GDM1 (cell line): ENCODE data around the gene HACD4.
A peak's percentile ranks its signal among the peaks of the same experiment; 100 is the strongest.
"Not testable (repeated sequence)": the region's sequence is repeated elsewhere in the genome, so short reads cannot be mapped to it uniquely, and the experiment has no call there.

Experiments
- DNase-seq: peaks from one replicate; lab custom pipeline; 2025; lab: John Stamatoyannopoulos, UW

The HACD4 gene

GRCh38 chr9:21016701-21017491 lies 14.5 kb downstream of the HACD4 start:
- no peak for DNase-seq

- no peak for DNase-seq
These were observed 15.4 kb downstream of the HACD4 start for GRCh38 chr9:21015995-21016394.

GRCh38 chr9:21015129-21015815 lies 16.2 kb downstream of the HACD4 start:
- no peak for DNase-seq

- no peak for DNase-seq
These were observed 29.4 kb downstream of the HACD4 start for GRCh38 chr9:21002040-21002439.

- DNase-seq = no peak
These were observed 29.9 kb downstream of the HACD4 start for GRCh38 chr9:21001581-21001980.

GRCh38 chr9:20997503-20998076 lies 33.9 kb downstream of the HACD4 start:
- DNase-seq = no peak

- DNase-seq = no peak
These were observed 34.6 kb downstream of the HACD4 start for GRCh38 chr9:20996809-20997208.

GRCh38 chr9:20995616-20996015 lies 35.8 kb downstream of the HACD4 start:
- DNase-seq = no peak

GRCh38 chr9:20994486-20994885 lies 37.0 kb downstream of the HACD4 start:
- no peak for DNase-seq

- DNase-seq = peak; percentile 64
These were observed 40.6 kb downstream of the HACD4 start for GRCh38 chr9:20990867-20991266.

GRCh38 chr9:20989923-20990341 lies 41.5 kb downstream of the HACD4 start:
- no peak for DNase-seq

- DNase-seq = no peak
These were observed 42.6 kb downstream of the HACD4 start for GRCh38 chr9:20988671-20989315.

GRCh38 chr9:20988061-20988460 lies 43.4 kb downstream of the HACD4 start:
- DNase-seq = no peak

- DNase-seq = no peak
These were observed 43.9 kb downstream of the HACD4 start for GRCh38 chr9:20987521-20987920.

- no peak for DNase-seq
These were observed 45.4 kb downstream of the HACD4 start for GRCh38 chr9:20985851-20986600.

- no peak for DNase-seq
These were observed 46.9 kb downstream of the HACD4 start for GRCh38 chr9:20984506-20984905.

- DNase-seq = no peak
These were observed 50.0 kb downstream of the HACD4 start for GRCh38 chr9:20981486-20981885.

- DNase-seq = no peak
These were observed 50.5 kb downstream of the HACD4 start for GRCh38 chr9:20980832-20981455.

GRCh38 chr9:20978249-20978648 lies 53.2 kb downstream of the HACD4 start:
- DNase-seq = no peak

- not testable (repeated sequence) for DNase-seq
These were observed 57.1 kb downstream of the HACD4 start for GRCh38 chr9:20974191-20974938.
